Astrocyte (in vitro differentiated cells and primary cell): Measurements from ENCODE around the gene SYCN.

Experiments
- EZH2 ChIP-seq: IDR thresholded peaks from 2 replicates; pipeline ENCODE4 v1.6.1; 2012; ENCODE audit warnings: mild to moderate bottlenecking, low read length, inconsistent platforms; ENCODE audit not compliant: insufficient read depth
- TF ChIP-seq, protein P1 (sequence below): IDR thresholded peaks from 2 replicates; pipeline ENCODE4 v1.5.1; 2011; ENCODE audit warnings: low read depth, mild to moderate bottlenecking, inconsistent platforms, low read length, moderate library complexity; ENCODE audit not compliant: insufficient read depth

- TF ChIP-seq, protein P1, sequence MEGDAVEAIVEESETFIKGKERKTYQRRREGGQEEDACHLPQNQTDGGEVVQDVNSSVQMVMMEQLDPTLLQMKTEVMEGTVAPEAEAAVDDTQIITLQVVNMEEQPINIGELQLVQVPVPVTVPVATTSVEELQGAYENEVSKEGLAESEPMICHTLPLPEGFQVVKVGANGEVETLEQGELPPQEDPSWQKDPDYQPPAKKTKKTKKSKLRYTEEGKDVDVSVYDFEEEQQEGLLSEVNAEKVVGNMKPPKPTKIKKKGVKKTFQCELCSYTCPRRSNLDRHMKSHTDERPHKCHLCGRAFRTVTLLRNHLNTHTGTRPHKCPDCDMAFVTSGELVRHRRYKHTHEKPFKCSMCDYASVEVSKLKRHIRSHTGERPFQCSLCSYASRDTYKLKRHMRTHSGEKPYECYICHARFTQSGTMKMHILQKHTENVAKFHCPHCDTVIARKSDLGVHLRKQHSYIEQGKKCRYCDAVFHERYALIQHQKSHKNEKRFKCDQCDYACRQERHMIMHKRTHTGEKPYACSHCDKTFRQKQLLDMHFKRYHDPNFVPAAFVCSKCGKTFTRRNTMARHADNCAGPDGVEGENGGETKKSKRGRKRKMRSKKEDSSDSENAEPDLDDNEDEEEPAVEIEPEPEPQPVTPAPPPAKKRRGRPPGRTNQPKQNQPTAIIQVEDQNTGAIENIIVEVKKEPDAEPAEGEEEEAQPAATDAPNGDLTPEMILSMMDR, result no peak
- no peak for TF ChIP-seq EZH2
These were observed 14.4 kb upstream of the SYCN start for GRCh38 chr19:39218230-39219007.
